Upper lobe of left lung (tissue), 4 donors: Measurements from ENCODE around the gene NRXN3.

Experiments used
- CTCF ChIP-seq, 6 experiments: fragments of 450-650 bp in 4 of 6; fragments of 200-600 bp in 2 of 6; sonication (generic) in 2 of 6; IDR thresholded peaks; one replicate each; pipeline ENCODE4 v1.5.1; 2016 to 2019; ENCODE audit warnings: antibody characterized with exemption in 6 of 6
- EP300 ChIP-seq, 4 donors: sonication (generic); formaldehyde crosslinking; IDR thresholded peaks; one replicate each; pipeline ENCODE4 v1.5.1; 2017; ENCODE audit warnings: antibody characterized with exemption in 4 of 4, control low read depth in 2 of 4

- no peak for TF ChIP-seq CTCF (IDR thresholded peaks at IDR 0.05)
- TF ChIP-seq EP300 (IDR thresholded peaks at IDR 0.05): no peak
These were observed 892.1 kb downstream of the NRXN3 start for GRCh38 chr14:79062226-79062625.
